Measurements from ENCODE around the gene MRO.

Gene MRO

DNA sequence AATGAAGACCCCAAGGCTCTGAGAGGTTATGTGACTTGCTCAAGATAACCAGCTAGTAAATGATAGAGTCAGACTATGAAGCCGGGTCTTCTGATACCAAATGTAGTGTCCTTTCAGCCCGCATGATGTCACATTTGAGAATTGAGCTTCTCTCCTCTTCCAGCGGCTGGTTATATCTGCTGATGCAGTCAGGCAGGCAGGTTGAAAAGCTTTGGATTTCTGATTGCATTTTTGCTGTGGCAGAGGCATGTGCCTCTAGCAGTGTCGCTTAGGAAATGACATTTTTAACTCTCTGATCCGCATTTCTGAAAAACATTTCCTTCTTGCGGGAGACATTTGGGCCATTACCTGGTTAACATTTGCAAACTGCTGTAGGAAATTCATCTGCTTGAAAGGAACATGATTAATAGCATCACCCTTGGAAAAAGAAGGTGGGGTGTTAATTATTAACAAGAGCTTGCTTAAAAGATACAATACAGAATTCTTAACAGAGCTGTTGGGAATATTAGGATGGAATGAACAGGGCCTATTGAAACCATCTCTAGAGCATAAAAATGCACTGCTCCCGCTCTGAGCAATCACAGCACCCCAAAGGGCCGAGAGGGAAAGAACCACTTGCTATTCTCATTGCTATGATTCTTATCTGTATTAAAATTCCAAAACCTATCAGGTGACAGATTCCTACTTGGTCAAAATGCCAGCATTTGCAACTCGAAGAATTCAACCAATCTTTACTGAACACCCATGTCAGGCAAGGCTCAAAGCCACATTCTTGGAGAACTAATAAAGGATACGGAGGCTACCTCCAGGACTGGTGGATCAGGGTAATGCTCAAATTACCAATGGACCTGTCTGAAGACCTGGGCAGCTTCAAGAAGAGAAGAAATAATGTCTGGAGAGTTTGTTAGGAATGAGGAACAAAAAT is 25.9 kb downstream of the MRO start:
- DNase-seq (ENCODE audit: low read depth in 1 of 2, low spot score in 1 of 2) = no peak
- Histone ChIP-seq H3K27me3 (ENCODE audit: insufficient read depth, poor library complexity, severe bottlenecking) (peaks cover 15% of the 10 kb centered on the region), H3K27ac (replicated peaks) (no peak overlapping the region), H3K4me3 (replicated peaks; ENCODE audit: insufficient read depth, low read length) (no peak overlapping the region)
- TF ChIP-seq POLR2AphosphoS5 (IDR thresholded peaks at IDR 0.05; ENCODE audit: low read depth) = no peak
- TF ChIP-seq SPI1 (IDR thresholded peaks at IDR 0.05; ENCODE audit: borderline replicate concordance, low read depth) = no peak
- TF ChIP-seq GABPA (IDR thresholded peaks at IDR 0.05; ENCODE audit: low read depth) = no peak
- TF ChIP-seq, protein P1, sequence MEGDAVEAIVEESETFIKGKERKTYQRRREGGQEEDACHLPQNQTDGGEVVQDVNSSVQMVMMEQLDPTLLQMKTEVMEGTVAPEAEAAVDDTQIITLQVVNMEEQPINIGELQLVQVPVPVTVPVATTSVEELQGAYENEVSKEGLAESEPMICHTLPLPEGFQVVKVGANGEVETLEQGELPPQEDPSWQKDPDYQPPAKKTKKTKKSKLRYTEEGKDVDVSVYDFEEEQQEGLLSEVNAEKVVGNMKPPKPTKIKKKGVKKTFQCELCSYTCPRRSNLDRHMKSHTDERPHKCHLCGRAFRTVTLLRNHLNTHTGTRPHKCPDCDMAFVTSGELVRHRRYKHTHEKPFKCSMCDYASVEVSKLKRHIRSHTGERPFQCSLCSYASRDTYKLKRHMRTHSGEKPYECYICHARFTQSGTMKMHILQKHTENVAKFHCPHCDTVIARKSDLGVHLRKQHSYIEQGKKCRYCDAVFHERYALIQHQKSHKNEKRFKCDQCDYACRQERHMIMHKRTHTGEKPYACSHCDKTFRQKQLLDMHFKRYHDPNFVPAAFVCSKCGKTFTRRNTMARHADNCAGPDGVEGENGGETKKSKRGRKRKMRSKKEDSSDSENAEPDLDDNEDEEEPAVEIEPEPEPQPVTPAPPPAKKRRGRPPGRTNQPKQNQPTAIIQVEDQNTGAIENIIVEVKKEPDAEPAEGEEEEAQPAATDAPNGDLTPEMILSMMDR (IDR thresholded peaks at IDR 0.05; ENCODE audit: insufficient read depth, low read length) = no peak
- TF ChIP-seq REST (IDR thresholded peaks at IDR 0.05; ENCODE audit: insufficient replicate concordance, low read depth) = no peak

- TF ChIP-seq GABPA (IDR thresholded peaks at IDR 0.05; ENCODE audit: low read depth) (no peak), REST (IDR thresholded peaks at IDR 0.05; ENCODE audit: insufficient replicate concordance, low read depth) (no peak), POLR2AphosphoS5 (IDR thresholded peaks at IDR 0.05; ENCODE audit: low read depth) (no peak), SPI1 (IDR thresholded peaks at IDR 0.05; ENCODE audit: borderline replicate concordance, low read depth) (no peak)
- TF ChIP-seq, protein P1 (IDR thresholded peaks at IDR 0.05; ENCODE audit: insufficient read depth, low read length) = no peak
- Histone ChIP-seq H3K27ac (replicated peaks) (no peak overlapping the region), H3K4me3 (replicated peaks; ENCODE audit: insufficient read depth, low read length) (no peak overlapping the region), H3K27me3 (ENCODE audit: insufficient read depth, poor library complexity, severe bottlenecking) (peaks cover 10% of the 10 kb centered on the region)
- no peak for DNase-seq (ENCODE audit: low read depth in 1 of 2, low spot score in 1 of 2)
These were observed 26.9 kb downstream of the MRO start for GRCh38 chr18:50792885-50793284.

GRCh38 chr18:50791599-50792438 is 28.0 kb downstream of the MRO start:
- TF ChIP-seq, protein P1 (IDR thresholded peaks at IDR 0.05; ENCODE audit: insufficient read depth, low read length) = no peak
- TF ChIP-seq GABPA (IDR thresholded peaks at IDR 0.05; ENCODE audit: low read depth) (no peak), REST (IDR thresholded peaks at IDR 0.05; ENCODE audit: insufficient replicate concordance, low read depth) (no peak), POLR2AphosphoS5 (IDR thresholded peaks at IDR 0.05; ENCODE audit: low read depth) (no peak), SPI1 (IDR thresholded peaks at IDR 0.05; ENCODE audit: borderline replicate concordance, low read depth) (no peak)
- H3K4me3 ChIP-seq (replicated peaks; ENCODE audit: insufficient read depth, low read length) = no peak overlapping the region
- H3K27me3 ChIP-seq (ENCODE audit: insufficient read depth, poor library complexity, severe bottlenecking) = peaks cover 10% of the 10 kb centered on the region
- no peak overlapping the region for H3K27ac ChIP-seq (replicated peaks)
- DNase-seq (ENCODE audit: low read depth in 1 of 2, low spot score in 1 of 2) = no peak
